ENCODE results near the gene FAM151A. TPM values are rescaled to one million over a fixed set of nuclear protein-coding genes. Genes with fewer than 3 reads are reported as not detected.
A peak's percentile ranks its signal among the peaks of the same experiment; 100 is the strongest.

The FAM151A gene
- total and polyA plus RNA-seq, 5 donors from 2014 or later, result not detected

GRCh38 chr1:54580856-54581550, 42.3 kb downstream of the FAM151A start:
- Mint-ChIP-seq H3K4me3 (no peak overlapping the region), H3K36me3 (no peaks in the 10 kb centered on the region), H3K27ac (peak overlapping the region in 1 of 3 donors; percentile 82), H3K4me1 (no peaks in the 10 kb centered on the region), H3K27me3 (no peaks in the 10 kb centered on the region), H3K9me3 (no peaks in the 10 kb centered on the region)
- DNase-seq (no peak), ATAC-seq (ENCODE audit: low read depth in 2 of 2) (no peak)
- Histone ChIP-seq H3K27me3 (ENCODE audit: control insufficient read depth, insufficient read depth, low read length) (no peaks in the 10 kb centered on the region), H3K36me3 (ENCODE audit: control insufficient read depth, insufficient read depth, low read length) (no peaks in the 10 kb centered on the region), H3K4me1 (ENCODE audit: control insufficient read depth, insufficient read depth, low read length, poor library complexity, severe bottlenecking) (no peaks in the 10 kb centered on the region), H3K27ac (ENCODE audit: insufficient read depth, low read length, poor library complexity, severe bottlenecking) (no peak overlapping the region), H3K9me3 (ENCODE audit: control insufficient read depth in 2 of 2, low read length in 2 of 2) (no peaks in the 10 kb centered on the region), H3K4me3 (ENCODE audit: low read depth, low read length) (no peak overlapping the region)

GRCh38 chr1:54579337-54579781, 44.0 kb downstream of the FAM151A start:
- Histone ChIP-seq H3K9me3 (ENCODE audit: control insufficient read depth in 2 of 2, low read length in 2 of 2) (no peaks in the 10 kb centered on the region), H3K36me3 (ENCODE audit: control insufficient read depth, insufficient read depth, low read length) (no peaks in the 10 kb centered on the region), H3K27ac (ENCODE audit: insufficient read depth, low read length, poor library complexity, severe bottlenecking) (no peak overlapping the region), H3K4me1 (ENCODE audit: control insufficient read depth, insufficient read depth, low read length, poor library complexity, severe bottlenecking) (no peaks in the 10 kb centered on the region), H3K4me3 (ENCODE audit: low read depth, low read length) (no peak overlapping the region), H3K27me3 (ENCODE audit: control insufficient read depth, insufficient read depth, low read length) (no peaks in the 10 kb centered on the region)
- no peak overlapping the region for H3K27ac Mint-ChIP-seq
- H3K4me1 Mint-ChIP-seq, result no peaks in the 10 kb centered on the region
- no peaks in the 10 kb centered on the region for H3K27me3 Mint-ChIP-seq
- no peaks in the 10 kb centered on the region for H3K9me3 Mint-ChIP-seq
- no peaks in the 10 kb centered on the region for H3K36me3 Mint-ChIP-seq
- DNase-seq (no peak), ATAC-seq (ENCODE audit: low read depth in 2 of 2) (no peak)
- no peak overlapping the region for H3K4me3 Mint-ChIP-seq

- Mint-ChIP-seq H3K4me3 (no peak overlapping the region), H3K36me3 (no peaks in the 10 kb centered on the region), H3K27me3 (no peaks in the 10 kb centered on the region), H3K4me1 (no peaks in the 10 kb centered on the region), H3K27ac (no peak overlapping the region), H3K9me3 (no peaks in the 10 kb centered on the region)
- no peaks in the 10 kb centered on the region for H3K36me3 ChIP-seq (ENCODE audit: control insufficient read depth, insufficient read depth, low read length)
- no peak overlapping the region for H3K27ac ChIP-seq (ENCODE audit: insufficient read depth, low read length, poor library complexity, severe bottlenecking)
- DNase-seq (no peak), ATAC-seq (ENCODE audit: low read depth in 2 of 2) (no peak)
- no peaks in the 10 kb centered on the region for H3K4me1 ChIP-seq (ENCODE audit: control insufficient read depth, insufficient read depth, low read length, poor library complexity, severe bottlenecking)
- no peak overlapping the region for H3K4me3 ChIP-seq (ENCODE audit: low read depth, low read length)
- no peaks in the 10 kb centered on the region for H3K27me3 ChIP-seq (ENCODE audit: control insufficient read depth, insufficient read depth, low read length)
- no peaks in the 10 kb centered on the region for H3K9me3 ChIP-seq (ENCODE audit: control insufficient read depth in 2 of 2, low read length in 2 of 2)
Measured at GRCh38 chr1:54577612-54578011, 45.7 kb downstream of the FAM151A start.

- no peaks in the 10 kb centered on the region for H3K9me3 Mint-ChIP-seq
- H3K4me1 ChIP-seq (ENCODE audit: control insufficient read depth, insufficient read depth, low read length, poor library complexity, severe bottlenecking), result no peaks in the 10 kb centered on the region
- DNase-seq, result no peak
- no peaks in the 10 kb centered on the region for H3K36me3 Mint-ChIP-seq
- no peak overlapping the region for H3K27ac ChIP-seq (ENCODE audit: insufficient read depth, low read length, poor library complexity, severe bottlenecking)
- no peaks in the 10 kb centered on the region for H3K4me1 Mint-ChIP-seq
- no peak overlapping the region for H3K27ac Mint-ChIP-seq
- ATAC-seq (ENCODE audit: low read depth in 2 of 2), result no peak
- no peaks in the 10 kb centered on the region for H3K36me3 ChIP-seq (ENCODE audit: control insufficient read depth, insufficient read depth, low read length)
- H3K9me3 ChIP-seq (ENCODE audit: control insufficient read depth in 2 of 2, low read length in 2 of 2), result no peaks in the 10 kb centered on the region
- no peaks in the 10 kb centered on the region for H3K27me3 Mint-ChIP-seq
- no peaks in the 10 kb centered on the region for H3K27me3 ChIP-seq (ENCODE audit: control insufficient read depth, insufficient read depth, low read length)
- peak overlapping the region in 1 of 4 donors; percentile 8 for H3K4me3 Mint-ChIP-seq
- no peak overlapping the region for H3K4me3 ChIP-seq (ENCODE audit: low read depth, low read length)
Measured at GRCh38 chr1:54575605-54576290, 47.6 kb downstream of the FAM151A start.

- no peaks in the 10 kb centered on the region for H3K4me1 Mint-ChIP-seq
- Histone ChIP-seq H3K27me3 (ENCODE audit: control insufficient read depth, insufficient read depth, low read length) (no peaks in the 10 kb centered on the region), H3K27ac (ENCODE audit: insufficient read depth, low read length, poor library complexity, severe bottlenecking) (no peak overlapping the region), H3K36me3 (ENCODE audit: control insufficient read depth, insufficient read depth, low read length) (no peaks in the 10 kb centered on the region), H3K9me3 (ENCODE audit: control insufficient read depth in 2 of 2, low read length in 2 of 2) (no peaks in the 10 kb centered on the region), H3K4me1 (ENCODE audit: control insufficient read depth, insufficient read depth, low read length, poor library complexity, severe bottlenecking) (no peaks in the 10 kb centered on the region), H3K4me3 (ENCODE audit: low read depth, low read length) (no peak overlapping the region)
- no peak overlapping the region for H3K4me3 Mint-ChIP-seq
- no peaks in the 10 kb centered on the region for H3K9me3 Mint-ChIP-seq
- H3K27ac Mint-ChIP-seq, result no peak overlapping the region
- no peaks in the 10 kb centered on the region for H3K36me3 Mint-ChIP-seq
- DNase-seq (no peak), ATAC-seq (ENCODE audit: low read depth in 2 of 2) (no peak)
- H3K27me3 Mint-ChIP-seq, result no peaks in the 10 kb centered on the region
Measured at GRCh38 chr1:54575161-54575560, 48.2 kb downstream of the FAM151A start.

GRCh38 chr1:54574158-54574778, 49.1 kb downstream of the FAM151A start:
- Histone ChIP-seq H3K36me3 (ENCODE audit: control insufficient read depth, insufficient read depth, low read length) (no peaks in the 10 kb centered on the region), H3K4me3 (ENCODE audit: low read depth, low read length) (no peak overlapping the region), H3K27ac (ENCODE audit: insufficient read depth, low read length, poor library complexity, severe bottlenecking) (no peak overlapping the region), H3K4me1 (ENCODE audit: control insufficient read depth, insufficient read depth, low read length, poor library complexity, severe bottlenecking) (no peaks in the 10 kb centered on the region), H3K9me3 (ENCODE audit: control insufficient read depth in 2 of 2, low read length in 2 of 2) (no peaks in the 10 kb centered on the region), H3K27me3 (ENCODE audit: control insufficient read depth, insufficient read depth, low read length) (no peaks in the 10 kb centered on the region)
- no peak overlapping the region for H3K4me3 Mint-ChIP-seq
- H3K36me3 Mint-ChIP-seq, result no peaks in the 10 kb centered on the region
- DNase-seq (no peak), ATAC-seq (ENCODE audit: low read depth in 2 of 2) (no peak)
- no peaks in the 10 kb centered on the region for H3K27me3 Mint-ChIP-seq
- H3K4me1 Mint-ChIP-seq, result no peaks in the 10 kb centered on the region
- H3K27ac Mint-ChIP-seq, result no peak overlapping the region
- H3K9me3 Mint-ChIP-seq, result no peaks in the 10 kb centered on the region

- Histone ChIP-seq H3K4me3 (ENCODE audit: low read depth, low read length) (no peak overlapping the region), H3K36me3 (ENCODE audit: control insufficient read depth, insufficient read depth, low read length) (no peaks in the 10 kb centered on the region), H3K27me3 (ENCODE audit: control insufficient read depth, insufficient read depth, low read length) (no peaks in the 10 kb centered on the region), H3K27ac (ENCODE audit: insufficient read depth, low read length, poor library complexity, severe bottlenecking) (no peak overlapping the region), H3K9me3 (ENCODE audit: control insufficient read depth in 2 of 2, low read length in 2 of 2) (no peaks in the 10 kb centered on the region), H3K4me1 (ENCODE audit: control insufficient read depth, insufficient read depth, low read length, poor library complexity, severe bottlenecking) (no peaks in the 10 kb centered on the region)
- Mint-ChIP-seq H3K9me3 (no peaks in the 10 kb centered on the region), H3K4me3 (no peak overlapping the region), H3K27ac (no peak overlapping the region), H3K4me1 (peaks cover 0 to 5% (median 0%) of the 10 kb centered on the region in 4 donors), H3K36me3 (no peaks in the 10 kb centered on the region), H3K27me3 (no peaks in the 10 kb centered on the region)
- no peak for ATAC-seq (ENCODE audit: low read depth in 2 of 2)
- no peak for DNase-seq
Measured at GRCh38 chr1:54572542-54572850, 50.8 kb downstream of the FAM151A start.
